GM12878 (cell line): ENCODE results near the gene ENGASE. TPM values are rescaled to one million over a fixed set of nuclear protein-coding genes. Genes with fewer than 3 reads are reported as not detected.

Experiments used
- ATAC-seq: fragments of 200-7000 bp; cut with Tn5 transposase; 3 replicates; pipeline ENCODE4 v1.9.1; 2020; ENCODE audit warnings: mild to moderate bottlenecking, moderate library complexity
- BruUV-seq: library from RNA; stranded (reverse); fragments of 400-500 nt; replicated peaks from 2 replicates; lab custom pipeline; 2021; lab: Mats Ljungman, UMichigan
- CTCF ChIA-PET: fragments of 300-600 bp; sonication (Branson Sonifier 250); formaldehyde crosslinking; extraction: SDS; loops from one replicate; lab custom pipeline; 2021; ENCODE audit warnings: inconsistent platforms; lab: Yijun Ruan, JAX
- POLR2A ChIA-PET: fragments of 350-600 bp; formaldehyde crosslinking; extraction: SDS; loops from one replicate; lab custom pipeline; 2021; ENCODE audit warnings: inconsistent platforms; lab: Charles Lee
- RAD21 ChIA-PET: fragments of 300-600 bp; sonication (Branson Sonifier 250); formaldehyde crosslinking; loops from one replicate; lab custom pipeline; 2023; ENCODE audit warnings: antibody characterized with exemption; ENCODE audit not compliant: unreplicated experiment; lab: Charles Lee
- SMC1A ChIA-PET: fragments of 300-600 bp; sonication (Branson Sonifier 250); formaldehyde crosslinking; loops from one replicate; lab custom pipeline; 2023; ENCODE audit not compliant: unreplicated experiment, uncharacterized antibody; lab: Charles Lee
- DNase-seq: peaks from one replicate; pipeline ENCODE4 v3.0.0-alpha.2; 2011; ENCODE audit warnings: low read depth, low spot score
- FAIRE-seq: peaks from 3 replicates; lab custom pipeline; 2011; peaks lifted over from hg19 to GRCh38; lab: Jason Lieb, UNC
- H2AFZ ChIP-seq: 2 replicates; pipeline ENCODE4 v1.6.0; 2011; ENCODE audit warnings: low read depth, low read length, control low read depth; ENCODE audit not compliant: control insufficient read depth
- H3K27ac ChIP-seq: 2 replicates; pipeline ENCODE4 v1.5.1; 2011; ENCODE audit warnings: control low read depth; ENCODE audit not compliant: control insufficient read depth, insufficient read depth
- H3K27me3 ChIP-seq, 2 experiments: replicated peaks in 1 of 2; 2 replicates each; pipeline versions ENCODE4 v1.6.0 to v1.6.1; 2011; ENCODE audit warnings: low read length in 1 of 2; ENCODE audit not compliant: control insufficient read depth in 2 of 2, insufficient read depth in 2 of 2
- H3K36me3 ChIP-seq, 2 experiments: 2 replicates each; pipeline ENCODE4 v1.5.1; 2011; ENCODE audit warnings: low read length in 1 of 2; ENCODE audit not compliant: control insufficient read depth in 2 of 2, insufficient read depth in 2 of 2
- H3K4me1 ChIP-seq: 2 replicates; pipeline ENCODE4 v1.6.1; 2011; ENCODE audit warnings: mild to moderate bottlenecking, low read length, moderate library complexity, mixed read lengths; ENCODE audit not compliant: control insufficient read depth, insufficient read depth
- H3K4me2 ChIP-seq: 2 replicates; pipeline ENCODE4 v1.6.0; 2011; ENCODE audit warnings: control low read depth; ENCODE audit not compliant: control insufficient read depth, insufficient read depth
- H3K4me3 ChIP-seq: fragments of 200-600 bp; sonication (generic); 2 replicates; pipeline ENCODE4 v1.5.1; 2016
- H3K79me2 ChIP-seq: 2 replicates; pipeline ENCODE4 v1.6.0; 2011; ENCODE audit warnings: low read length; ENCODE audit not compliant: control insufficient read depth, insufficient read depth
- H3K9ac ChIP-seq: 2 replicates; pipeline ENCODE4 v1.8.0; 2011; ENCODE audit warnings: low read length, control low read depth, mixed read lengths; ENCODE audit not compliant: control insufficient read depth, insufficient read depth
- H3K9me3 ChIP-seq: replicated peaks from 3 replicates; pipeline ENCODE4 v1.5.1; 2011; ENCODE audit warnings: mild to moderate bottlenecking, low read length; ENCODE audit not compliant: control insufficient read depth, insufficient read depth
- H4K20me1 ChIP-seq: 2 replicates; pipeline ENCODE4 v1.6.0; 2011; ENCODE audit not compliant: control insufficient read depth, insufficient read depth
- CBX5 ChIP-seq: sonication (generic); IDR thresholded peaks from 2 replicates; pipeline ENCODE4 v1.6.1; 2016; ENCODE audit warnings: low read depth, moderate library complexity, mild to moderate bottlenecking, inconsistent platforms
- CREB1 ChIP-seq: IDR thresholded peaks from 2 replicates; pipeline ENCODE4 v1.6.1; 2012; ENCODE audit warnings: low read depth, mild to moderate bottlenecking, inconsistent platforms
- PML ChIP-seq: IDR thresholded peaks from 2 replicates; pipeline ENCODE4 v1.6.1; 2012; ENCODE audit warnings: low read length, inconsistent platforms
- RFX5 ChIP-seq: IDR thresholded peaks from 2 replicates; pipeline ENCODE4 v1.6.1; 2011; ENCODE audit warnings: low read depth, low read length, improper control_type of control experiment
- SUZ12 ChIP-seq: fragments of 200-600 bp; sonication (generic); IDR thresholded peaks from one replicate; pipeline ENCODE4 v1.6.1; 2018; ENCODE audit warnings: antibody characterized with exemption, mild to moderate bottlenecking; ENCODE audit not compliant: unreplicated experiment
- WGBS: methylation state at CpG from one replicate; pipeline ENCODE4 v1.1.6; 2016; ENCODE audit warnings: low lambda C conversion rate; ENCODE audit not compliant: insufficient replicate concordance, insufficient coverage; ENCODE audit errors: missing lambda C conversion rate; 5-methylcytosine and 5-hydroxymethylcytosine counted together
- in situ Hi-C: fragments of 300-500 bp; cut with MboI; formaldehyde crosslinking; loops from 9 replicates; pipeline ENCODE4 v1.14.3; 2018; ENCODE audit warnings: mixed read lengths
- intact Hi-C: fragments of 100-400 bp; cut with micrococcal nuclease; formaldehyde crosslinking; loops from one replicate; pipeline ENCODE4 v1.14.2; 2022; ENCODE audit not compliant: unreplicated experiment
- polyA plus RNA-seq, 11 experiments: library from polyadenylated mRNA; depleted of rRNA in 4 of 11; unstranded in 6 of 11; stranded (reverse) in 5 of 11; fragments of >200 nt; fragmentation: Nextera tagmentation in 4 of 11; fragmentation: Illumina TruSeq in 1 of 11; extraction: Ambion mirVana in 4 of 11; extraction: Trizol in 1 of 11; gene quantifications; 1 replicate in 1 of 11; 2 replicates in 10 of 11; pipeline versions ENCODE4 v1.2.1 to v1.2.3, GENCODE V29; 2011 to 2016; ENCODE audit warnings: inconsistent platforms in 2 of 11, missing spikeins in 2 of 11, low read depth in 1 of 11
- total RNA-seq, 4 experiments: library from RNA; depleted of rRNA in 3 of 4; stranded (reverse); fragments of >200 nt in 3 of 4; fragmentation: Illumina TruSeq in 1 of 4; extraction: Trizol in 1 of 4; gene quantifications; 2 replicates each; pipeline versions ENCODE4 v1.2.1 to v1.2.3, GENCODE V29; 2013 to 2021
- TF ChIP-seq, protein P1 (sequence below): IDR thresholded peaks from 2 replicates; pipeline ENCODE4 v1.6.1; 2011; ENCODE audit warnings: low read depth, low read length, improper control_type of control experiment, borderline replicate concordance
- TF ChIP-seq, protein P2 (sequence below): IDR thresholded peaks from 2 replicates; pipeline ENCODE4 v1.6.1; 2012; ENCODE audit warnings: mild to moderate bottlenecking, low read depth, low read length
- TF ChIP-seq, protein P3 (sequence below): fragments of 450-650 bp; IDR thresholded peaks from 2 replicates; pipeline ENCODE4 v1.6.1; 2017; ENCODE audit warnings: borderline replicate concordance
- TF ChIP-seq, protein P4 (sequence below): fragments of 450-650 bp; IDR thresholded peaks from 2 replicates; pipeline ENCODE4 v1.6.1; 2016; ENCODE audit warnings: mild to moderate bottlenecking, moderate library complexity, borderline replicate concordance

The ENGASE gene
- total and polyA plus RNA-seq, 10 of the 15 experiments (the other 5 are each of a cell fraction or from before 2014, with no cell fraction given): 0.18 to 28.9 (median 10.5) TPM

DNA sequence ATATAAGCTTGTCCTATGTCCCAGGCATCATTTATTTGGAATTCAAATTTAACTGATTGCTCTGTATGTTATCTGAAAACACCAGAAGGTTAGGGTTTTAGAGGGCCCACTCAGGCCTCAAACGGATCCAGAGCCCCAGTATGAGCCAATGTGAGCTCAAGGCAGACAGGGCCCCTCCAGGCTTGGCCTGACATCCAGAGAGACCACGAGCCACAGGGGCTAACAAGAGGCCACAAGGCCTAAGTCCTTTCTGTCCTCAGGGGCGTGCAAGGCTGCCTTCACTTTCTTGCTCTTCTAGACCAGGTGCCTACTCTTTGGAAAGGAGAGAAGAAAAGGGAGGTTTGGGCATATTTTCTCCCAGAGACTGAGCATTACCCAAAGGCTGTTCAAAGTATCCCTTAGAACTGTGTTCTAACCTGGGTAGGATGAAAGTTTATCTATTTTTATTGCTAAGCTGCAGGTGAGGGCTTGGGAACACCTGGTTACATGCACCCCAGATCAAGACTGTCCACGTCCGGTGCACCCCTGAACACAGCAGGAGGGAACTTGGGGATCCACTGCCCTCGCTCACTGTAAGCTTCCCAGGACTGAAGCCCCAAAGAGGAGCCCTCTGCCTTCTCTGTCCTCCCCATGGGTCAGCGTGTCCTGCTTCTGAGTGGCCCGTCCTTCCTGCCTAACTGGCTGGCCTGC, 1.5 kb upstream of the ENGASE start:
- POLR2A ChIA-PET: interaction anchor here (0.5 to 1.0 kb wide), 2 partner anchors 14 to 481 kb away, joined by 3 to 5 read pairs; no protein-coding TSS in a partner anchor
- peaks cover 5% of the 10 kb centered on the region for H3K4me1 ChIP-seq
- RAD21 ChIA-PET: interaction anchor here (1.0 kb wide), 1 partner anchor 11 kb away, joined by 3 read pairs; no protein-coding TSS in a partner anchor
- FAIRE-seq: no peak
- no peak overlapping the region for H3K4me2 ChIP-seq
- H3K4me3 ChIP-seq: no peak overlapping the region
- in situ Hi-C loops (no loop called here), intact Hi-C loops (no loop called here)
- H3K36me3 ChIP-seq: no peaks in the 10 kb centered on the region
- no peak for ATAC-seq
- no peaks in the 10 kb centered on the region for H3K9me3 ChIP-seq
- H3K27me3 ChIP-seq: no peaks in the 10 kb centered on the region
- no peak overlapping the region for H3K27ac ChIP-seq
- no peak overlapping the region for H2AFZ ChIP-seq
- CTCF ChIA-PET: interaction anchor here (0.9 to 2.2 kb wide), 3 partner anchors 9 to 319 kb away, joined by 3 to 6 read pairs (median 5); no protein-coding TSS in a partner anchor
- no peaks in the 10 kb centered on the region for H4K20me1 ChIP-seq
- no peak for DNase-seq
- H3K79me2 ChIP-seq: peaks cover 4% of the 10 kb centered on the region
- WGBS: 66% methylated on average over 8 of the region's 8 CpGs
- H3K9ac ChIP-seq: no peak overlapping the region
- SMC1A ChIA-PET: no interaction called here
- BruUV-seq: no TSS peak
- TF ChIP-seq, protein P1, sequence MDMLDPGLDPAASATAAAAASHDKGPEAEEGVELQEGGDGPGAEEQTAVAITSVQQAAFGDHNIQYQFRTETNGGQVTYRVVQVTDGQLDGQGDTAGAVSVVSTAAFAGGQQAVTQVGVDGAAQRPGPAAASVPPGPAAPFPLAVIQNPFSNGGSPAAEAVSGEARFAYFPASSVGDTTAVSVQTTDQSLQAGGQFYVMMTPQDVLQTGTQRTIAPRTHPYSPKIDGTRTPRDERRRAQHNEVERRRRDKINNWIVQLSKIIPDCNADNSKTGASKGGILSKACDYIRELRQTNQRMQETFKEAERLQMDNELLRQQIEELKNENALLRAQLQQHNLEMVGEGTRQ: no peak
- TF ChIP-seq, protein P2, sequence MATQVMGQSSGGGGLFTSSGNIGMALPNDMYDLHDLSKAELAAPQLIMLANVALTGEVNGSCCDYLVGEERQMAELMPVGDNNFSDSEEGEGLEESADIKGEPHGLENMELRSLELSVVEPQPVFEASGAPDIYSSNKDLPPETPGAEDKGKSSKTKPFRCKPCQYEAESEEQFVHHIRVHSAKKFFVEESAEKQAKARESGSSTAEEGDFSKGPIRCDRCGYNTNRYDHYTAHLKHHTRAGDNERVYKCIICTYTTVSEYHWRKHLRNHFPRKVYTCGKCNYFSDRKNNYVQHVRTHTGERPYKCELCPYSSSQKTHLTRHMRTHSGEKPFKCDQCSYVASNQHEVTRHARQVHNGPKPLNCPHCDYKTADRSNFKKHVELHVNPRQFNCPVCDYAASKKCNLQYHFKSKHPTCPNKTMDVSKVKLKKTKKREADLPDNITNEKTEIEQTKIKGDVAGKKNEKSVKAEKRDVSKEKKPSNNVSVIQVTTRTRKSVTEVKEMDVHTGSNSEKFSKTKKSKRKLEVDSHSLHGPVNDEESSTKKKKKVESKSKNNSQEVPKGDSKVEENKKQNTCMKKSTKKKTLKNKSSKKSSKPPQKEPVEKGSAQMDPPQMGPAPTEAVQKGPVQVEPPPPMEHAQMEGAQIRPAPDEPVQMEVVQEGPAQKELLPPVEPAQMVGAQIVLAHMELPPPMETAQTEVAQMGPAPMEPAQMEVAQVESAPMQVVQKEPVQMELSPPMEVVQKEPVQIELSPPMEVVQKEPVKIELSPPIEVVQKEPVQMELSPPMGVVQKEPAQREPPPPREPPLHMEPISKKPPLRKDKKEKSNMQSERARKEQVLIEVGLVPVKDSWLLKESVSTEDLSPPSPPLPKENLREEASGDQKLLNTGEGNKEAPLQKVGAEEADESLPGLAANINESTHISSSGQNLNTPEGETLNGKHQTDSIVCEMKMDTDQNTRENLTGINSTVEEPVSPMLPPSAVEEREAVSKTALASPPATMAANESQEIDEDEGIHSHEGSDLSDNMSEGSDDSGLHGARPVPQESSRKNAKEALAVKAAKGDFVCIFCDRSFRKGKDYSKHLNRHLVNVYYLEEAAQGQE: no peak
- TF ChIP-seq, protein P3, sequence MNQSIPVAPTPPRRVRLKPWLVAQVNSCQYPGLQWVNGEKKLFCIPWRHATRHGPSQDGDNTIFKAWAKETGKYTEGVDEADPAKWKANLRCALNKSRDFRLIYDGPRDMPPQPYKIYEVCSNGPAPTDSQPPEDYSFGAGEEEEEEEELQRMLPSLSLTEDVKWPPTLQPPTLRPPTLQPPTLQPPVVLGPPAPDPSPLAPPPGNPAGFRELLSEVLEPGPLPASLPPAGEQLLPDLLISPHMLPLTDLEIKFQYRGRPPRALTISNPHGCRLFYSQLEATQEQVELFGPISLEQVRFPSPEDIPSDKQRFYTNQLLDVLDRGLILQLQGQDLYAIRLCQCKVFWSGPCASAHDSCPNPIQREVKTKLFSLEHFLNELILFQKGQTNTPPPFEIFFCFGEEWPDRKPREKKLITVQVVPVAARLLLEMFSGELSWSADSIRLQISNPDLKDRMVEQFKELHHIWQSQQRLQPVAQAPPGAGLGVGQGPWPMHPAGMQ: no peak
- no peak for TF ChIP-seq CREB1
- TF ChIP-seq PML: no peak
- TF ChIP-seq SUZ12: no peak
- TF ChIP-seq RFX5: no peak
- TF ChIP-seq, protein P4, sequence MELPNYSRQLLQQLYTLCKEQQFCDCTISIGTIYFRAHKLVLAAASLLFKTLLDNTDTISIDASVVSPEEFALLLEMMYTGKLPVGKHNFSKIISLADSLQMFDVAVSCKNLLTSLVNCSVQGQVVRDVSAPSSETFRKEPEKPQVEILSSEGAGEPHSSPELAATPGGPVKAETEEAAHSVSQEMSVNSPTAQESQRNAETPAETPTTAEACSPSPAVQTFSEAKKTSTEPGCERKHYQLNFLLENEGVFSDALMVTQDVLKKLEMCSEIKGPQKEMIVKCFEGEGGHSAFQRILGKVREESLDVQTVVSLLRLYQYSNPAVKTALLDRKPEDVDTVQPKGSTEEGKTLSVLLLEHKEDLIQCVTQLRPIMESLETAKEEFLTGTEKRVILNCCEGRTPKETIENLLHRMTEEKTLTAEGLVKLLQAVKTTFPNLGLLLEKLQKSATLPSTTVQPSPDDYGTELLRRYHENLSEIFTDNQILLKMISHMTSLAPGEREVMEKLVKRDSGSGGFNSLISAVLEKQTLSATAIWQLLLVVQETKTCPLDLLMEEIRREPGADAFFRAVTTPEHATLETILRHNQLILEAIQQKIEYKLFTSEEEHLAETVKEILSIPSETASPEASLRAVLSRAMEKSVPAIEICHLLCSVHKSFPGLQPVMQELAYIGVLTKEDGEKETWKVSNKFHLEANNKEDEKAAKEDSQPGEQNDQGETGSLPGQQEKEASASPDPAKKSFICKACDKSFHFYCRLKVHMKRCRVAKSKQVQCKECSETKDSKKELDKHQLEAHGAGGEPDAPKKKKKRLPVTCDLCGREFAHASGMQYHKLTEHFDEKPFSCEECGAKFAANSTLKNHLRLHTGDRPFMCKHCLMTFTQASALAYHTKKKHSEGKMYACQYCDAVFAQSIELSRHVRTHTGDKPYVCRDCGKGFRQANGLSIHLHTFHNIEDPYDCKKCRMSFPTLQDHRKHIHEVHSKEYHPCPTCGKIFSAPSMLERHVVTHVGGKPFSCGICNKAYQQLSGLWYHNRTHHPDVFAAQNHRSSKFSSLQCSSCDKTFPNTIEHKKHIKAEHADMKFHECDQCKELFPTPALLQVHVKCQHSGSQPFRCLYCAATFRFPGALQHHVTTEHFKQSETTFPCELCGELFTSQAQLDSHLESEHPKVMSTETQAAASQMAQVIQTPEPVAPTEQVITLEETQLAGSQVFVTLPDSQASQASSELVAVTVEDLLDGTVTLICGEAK: no peak
- TF ChIP-seq CBX5: no peak
